ENCODE data around the gene AMIGO1. TPM values are rescaled to one million over a fixed set of nuclear protein-coding genes. Genes with fewer than 3 reads are reported as not detected.

The AMIGO1 gene
- total RNA-seq, 1 donor from 2014 or later: 19.4 TPM

- no peak overlapping the region for H3K4me3 ChIP-seq
- peak; percentile 62 for DNase-seq
- peaks cover 17% of the 10 kb centered on the region for H3K36me3 ChIP-seq
- peaks cover 39% of the 10 kb centered on the region for H3K4me1 ChIP-seq
- intact Hi-C loops (cut with micrococcal nuclease): no loop called here
- peak; percentile 89 for TF ChIP-seq CTCF (IDR thresholded peaks at IDR 0.05; ENCODE audit: borderline replicate concordance)
- no peaks in the 10 kb centered on the region for H3K9me3 ChIP-seq (replicated peaks)
- peak overlapping the region; percentile 59 for H3K27ac ChIP-seq (replicated peaks)
- H3K27me3 ChIP-seq (ENCODE audit: low read depth): no peaks in the 10 kb centered on the region
Observed at GRCh38 chr1:109490029-109490933, 19.2 kb downstream of the AMIGO1 start.

GRCh38 chr1:109488696-109489095, 20.8 kb downstream of the AMIGO1 start:
- Histone ChIP-seq H3K4me1 (peaks cover 38% of the 10 kb centered on the region), H3K36me3 (peaks cover 17% of the 10 kb centered on the region), H3K9me3 (replicated peaks) (no peaks in the 10 kb centered on the region), H3K27me3 (ENCODE audit: low read depth) (no peaks in the 10 kb centered on the region), H3K4me3 (no peak overlapping the region), H3K27ac (replicated peaks) (no peak overlapping the region)
- TF ChIP-seq CTCF (IDR thresholded peaks at IDR 0.05; ENCODE audit: borderline replicate concordance): no peak
- no peak for DNase-seq
- intact Hi-C loops (cut with micrococcal nuclease): no loop called here

DNA sequence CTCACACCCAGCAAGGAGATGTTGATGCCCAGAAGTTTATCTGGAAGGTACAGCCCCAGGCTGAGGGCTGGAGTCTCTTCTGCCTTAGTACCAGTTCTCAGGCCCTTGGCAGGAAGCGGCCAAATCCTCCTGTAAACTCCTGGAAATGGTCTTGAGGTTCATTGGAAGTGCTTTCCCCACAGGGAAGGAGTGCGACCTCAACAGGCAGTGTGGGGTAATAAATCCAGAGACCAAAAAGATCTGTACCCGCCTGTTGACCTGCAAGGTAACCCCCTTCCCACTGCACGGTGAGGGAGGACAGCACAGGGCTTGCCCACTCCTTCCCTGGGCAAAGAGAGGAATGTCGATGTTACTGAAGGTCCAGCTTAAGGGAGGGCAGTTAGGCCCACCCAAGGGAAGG, 21.3 kb downstream of the AMIGO1 start:
- Histone ChIP-seq H3K27me3 (ENCODE audit: low read depth) (no peaks in the 10 kb centered on the region), H3K9me3 (replicated peaks) (no peaks in the 10 kb centered on the region), H3K4me1 (peaks cover 36% of the 10 kb centered on the region), H3K27ac (replicated peaks) (no peak overlapping the region), H3K36me3 (peaks cover 17% of the 10 kb centered on the region), H3K4me3 (no peak overlapping the region)
- intact Hi-C loops (cut with micrococcal nuclease): no loop called here
- TF ChIP-seq CTCF (IDR thresholded peaks at IDR 0.05; ENCODE audit: borderline replicate concordance): no peak
- DNase-seq: no peak

DNA sequence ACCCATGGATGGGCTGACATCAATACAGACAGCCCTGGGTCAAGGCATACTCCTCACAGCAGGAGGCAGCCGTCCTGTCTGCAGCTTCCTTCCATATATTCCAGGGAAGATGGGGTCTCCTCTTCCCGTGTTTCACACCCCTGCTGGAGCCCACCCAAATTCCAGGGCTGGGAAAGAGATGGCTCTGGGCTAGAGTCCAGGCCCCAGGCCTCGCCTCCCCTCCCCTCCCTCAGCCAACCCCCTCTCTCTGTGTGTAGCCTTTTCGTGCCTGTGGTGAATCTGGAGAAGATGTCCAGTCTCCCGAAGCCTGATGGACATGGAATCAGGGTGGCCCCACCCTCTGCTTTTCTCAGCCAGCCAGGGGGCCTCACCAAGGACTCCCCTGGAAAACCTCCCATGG, 22.3 kb downstream of the AMIGO1 start:
- Histone ChIP-seq H3K4me3 (no peak overlapping the region), H3K4me1 (peaks cover 37% of the 10 kb centered on the region), H3K27me3 (ENCODE audit: low read depth) (no peaks in the 10 kb centered on the region), H3K9me3 (replicated peaks) (no peaks in the 10 kb centered on the region), H3K36me3 (peaks cover 17% of the 10 kb centered on the region), H3K27ac (replicated peaks) (no peak overlapping the region)
- intact Hi-C loops (cut with micrococcal nuclease): no loop called here
- DNase-seq: no peak
- no peak for TF ChIP-seq CTCF (IDR thresholded peaks at IDR 0.05; ENCODE audit: borderline replicate concordance)

GRCh38 chr1:109485001-109485400, 24.5 kb downstream of the AMIGO1 start:
- no peaks in the 10 kb centered on the region for H3K27me3 ChIP-seq (ENCODE audit: low read depth)
- H3K9me3 ChIP-seq (replicated peaks): no peaks in the 10 kb centered on the region
- peak overlapping the region; percentile 79 for H3K4me3 ChIP-seq
- no peak for TF ChIP-seq CTCF (IDR thresholded peaks at IDR 0.05; ENCODE audit: borderline replicate concordance)
- H3K27ac ChIP-seq (replicated peaks): no peak overlapping the region
- H3K4me1 ChIP-seq: peaks cover 23% of the 10 kb centered on the region
- peaks cover 17% of the 10 kb centered on the region for H3K36me3 ChIP-seq
- intact Hi-C loops (cut with micrococcal nuclease): no loop called here
- no peak for DNase-seq

All from left ventricle myocardium inferior (tissue), 1 donor.